NCI-H2029 (cell line): ENCODE data around the gene FABP3.
A peak's percentile ranks its signal among the peaks of the same experiment; 100 is the strongest.
"Not testable (repeated sequence)": the region's sequence is repeated elsewhere in the genome, so short reads cannot be mapped to it uniquely, and the experiment has no call there.

ENCODE experiments used
- DNase-seq: peaks from one replicate; lab custom pipeline; 2025; lab: John Stamatoyannopoulos, UW

FABP3 gene

DNA sequence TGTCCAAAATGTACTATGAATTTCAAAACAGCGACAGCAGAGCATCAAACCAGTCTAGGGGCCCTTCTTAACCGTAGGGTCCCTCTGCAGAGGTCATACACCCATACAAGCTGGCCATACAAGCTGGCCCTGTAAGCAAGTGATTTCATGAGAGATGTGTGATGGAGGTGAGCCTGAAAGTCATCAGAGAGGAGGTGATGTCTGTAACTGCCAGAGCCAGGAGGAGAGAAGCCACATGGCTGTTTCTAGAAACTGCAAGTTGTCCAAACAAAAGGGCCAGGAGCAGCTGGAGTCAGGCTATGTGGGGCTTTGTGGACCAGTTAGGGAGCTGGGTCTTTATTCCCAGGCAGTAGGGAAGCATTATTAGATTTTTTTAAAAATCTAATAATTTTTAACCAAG lies 25.4 kb upstream of the FABP3 start:
- DNase-seq: no peak

DNA sequence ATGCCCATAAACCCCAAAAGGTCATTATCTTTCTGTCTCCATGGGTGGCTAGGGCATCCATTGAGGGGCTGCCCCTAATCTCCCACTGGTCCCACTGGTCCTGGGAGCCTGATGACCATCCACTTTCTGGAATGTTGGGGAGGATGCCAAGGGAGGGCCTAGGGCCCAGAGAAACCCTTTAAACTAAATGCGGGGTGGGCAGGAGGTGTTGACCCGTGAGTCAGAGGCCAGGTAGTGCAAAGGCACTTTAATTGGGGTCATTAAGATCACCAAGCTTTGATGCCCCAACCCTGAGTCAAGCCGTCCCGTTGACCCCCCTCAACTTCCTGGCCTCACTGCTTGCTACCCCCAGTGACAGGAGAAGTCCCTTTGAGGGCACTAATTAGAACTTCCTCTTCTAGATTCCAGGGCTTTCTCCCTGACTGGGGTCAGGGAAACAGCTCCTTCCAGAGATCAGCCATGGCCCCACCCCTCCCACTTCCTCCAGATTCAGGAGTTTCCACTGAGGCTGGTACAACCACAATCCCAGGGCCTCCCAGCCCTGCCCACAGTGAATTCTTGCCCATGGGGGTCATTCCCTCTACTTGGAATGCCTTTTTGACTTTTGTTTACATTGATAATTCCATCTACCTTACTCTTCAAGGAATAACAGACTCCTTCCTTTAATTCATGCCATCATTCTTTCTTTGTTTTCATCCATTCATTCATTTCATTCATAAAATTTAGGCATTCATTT lies 24.7 kb upstream of the FABP3 start:
- no peak for DNase-seq

DNA sequence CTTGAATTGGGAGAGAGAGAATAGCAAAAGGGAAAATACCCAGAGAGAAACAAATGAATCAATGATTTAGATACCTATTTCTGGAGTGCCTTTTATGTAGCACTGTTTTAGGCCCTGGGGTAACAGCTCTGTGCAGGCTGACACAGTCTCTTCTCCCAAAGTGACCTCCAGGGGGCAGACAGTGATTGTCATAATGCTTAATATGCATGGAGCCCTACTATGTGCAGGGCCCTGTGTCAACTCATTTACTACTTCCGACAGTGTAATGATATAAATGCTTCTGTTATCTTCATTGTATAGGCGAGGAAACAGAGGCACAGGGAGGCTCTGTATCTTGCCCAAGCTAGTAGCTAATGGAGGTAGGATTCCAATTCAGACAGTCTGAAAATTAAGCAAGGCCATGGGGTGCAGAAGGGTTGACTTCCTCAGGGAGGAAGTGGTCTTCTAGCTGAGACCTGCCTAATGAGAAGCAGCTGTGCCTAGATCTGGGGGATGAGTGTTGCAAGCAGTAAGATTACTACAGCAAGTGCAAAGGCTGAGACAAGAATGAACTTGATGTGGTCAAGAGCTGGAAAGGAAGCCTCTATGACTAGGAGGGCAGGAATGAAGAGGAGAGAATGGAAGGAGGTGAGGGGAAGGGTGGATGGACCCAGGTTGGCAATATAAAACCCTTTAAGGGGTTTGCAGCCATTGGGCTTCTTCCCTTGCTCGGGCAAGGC lies 23.9 kb upstream of the FABP3 start:
- no peak for DNase-seq

DNA sequence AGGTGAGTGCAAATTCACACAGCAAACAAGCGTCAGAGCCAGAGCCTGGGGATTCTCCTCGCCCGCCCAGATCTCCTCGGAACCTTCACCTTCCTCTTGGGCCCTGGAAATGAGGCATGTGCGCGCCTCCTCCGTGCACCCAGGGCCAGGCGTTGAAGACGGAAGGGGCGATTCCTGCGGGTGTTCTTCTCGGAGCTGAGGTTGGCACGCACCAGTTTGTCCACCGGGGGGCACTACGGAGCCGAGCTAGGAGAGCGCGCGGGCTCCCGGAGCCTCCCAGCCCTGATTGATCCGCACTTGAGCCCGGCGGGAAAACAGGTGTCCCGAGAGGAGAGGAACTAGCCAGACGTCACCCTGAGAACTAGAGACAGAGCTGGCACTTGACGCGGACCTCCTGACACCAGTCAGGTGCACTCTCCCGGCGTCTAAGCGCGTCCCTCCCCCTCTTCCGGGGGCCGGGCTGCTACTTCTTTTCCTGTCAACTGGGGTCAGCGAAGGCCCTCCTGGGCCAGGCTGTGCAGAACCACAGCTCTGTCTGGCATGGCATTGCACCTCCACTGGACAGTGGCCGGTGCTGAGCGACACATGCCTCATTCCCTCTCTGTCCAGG lies 21.8 kb upstream of the FABP3 start:
- peak; percentile 95 for DNase-seq

DNA sequence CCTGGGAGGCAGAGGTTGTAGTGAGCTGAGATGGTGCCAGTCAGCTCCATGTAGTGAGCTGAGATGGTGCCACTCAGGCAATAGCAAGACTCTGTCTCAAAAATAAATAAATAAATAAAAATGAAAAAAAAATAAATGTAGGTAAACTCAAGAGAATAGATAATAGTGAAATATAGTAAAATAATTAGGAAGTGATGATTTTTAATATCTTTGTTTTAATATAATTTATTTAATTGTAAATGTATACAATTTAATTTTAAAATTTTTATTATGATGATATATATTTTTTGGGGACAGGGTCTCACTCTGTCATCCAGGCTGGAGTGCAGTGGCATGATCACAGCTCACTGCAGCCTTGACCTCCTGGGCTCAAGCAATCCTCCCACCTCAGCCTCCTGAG lies 20.6 kb upstream of the FABP3 start:
- DNase-seq: no peak

DNA sequence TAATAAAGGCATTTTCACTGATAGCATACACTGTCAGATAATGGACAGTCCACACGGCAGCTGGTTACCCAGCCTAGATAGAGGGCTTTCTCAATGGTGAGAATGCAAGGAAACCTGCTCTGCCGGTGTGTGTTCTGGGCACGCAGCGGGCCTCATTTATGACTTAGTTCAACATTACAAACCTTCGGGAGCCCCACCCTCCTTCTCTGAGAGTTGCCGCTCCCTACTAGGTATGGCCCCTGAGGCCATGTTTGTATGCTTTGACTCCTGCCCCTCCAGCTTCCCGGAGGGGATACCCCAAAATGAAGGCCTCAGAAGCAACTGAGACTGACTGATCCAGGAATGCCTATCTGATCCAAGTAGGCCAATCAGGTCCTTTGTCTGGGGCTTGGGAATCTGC lies 17.2 kb upstream of the FABP3 start:
- no peak for DNase-seq

DNA sequence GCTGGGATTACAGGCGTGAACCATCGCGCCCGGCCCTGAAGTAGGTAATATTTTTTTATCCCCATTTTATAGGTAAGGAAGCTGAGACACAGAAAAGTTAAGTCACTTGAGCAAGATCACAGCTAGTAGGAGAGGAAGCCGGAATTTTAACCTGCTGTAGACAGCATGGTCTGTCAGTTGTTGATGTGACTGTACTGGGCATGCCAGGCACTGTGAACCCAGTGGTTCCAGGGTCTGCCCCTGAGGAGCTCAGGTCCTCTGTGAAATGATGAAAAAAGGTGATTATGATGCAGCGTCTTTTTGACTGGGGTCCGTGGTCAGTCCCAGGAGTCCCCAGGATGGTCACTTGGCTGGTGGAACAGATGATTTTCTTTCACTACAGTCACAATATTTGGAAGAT lies 16.7 kb upstream of the FABP3 start:
- no peak for DNase-seq

DNA sequence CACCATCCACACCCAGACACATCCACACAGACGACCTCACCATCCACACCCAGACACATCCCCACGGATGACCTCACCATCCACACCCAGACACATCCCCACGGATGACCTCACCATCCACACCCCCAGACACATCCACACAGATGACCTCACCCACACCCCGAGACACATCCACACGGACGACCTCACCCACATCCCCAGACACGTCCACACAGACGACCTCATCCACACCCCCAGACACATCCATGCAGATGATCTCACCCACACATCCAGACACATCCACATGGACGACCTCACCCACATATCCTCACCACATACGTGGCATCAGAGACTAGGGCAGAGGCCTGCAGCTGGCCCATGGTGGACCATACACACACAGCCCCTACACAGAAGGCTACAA lies 14.7 kb upstream of the FABP3 start:
- no peak for DNase-seq

DNA sequence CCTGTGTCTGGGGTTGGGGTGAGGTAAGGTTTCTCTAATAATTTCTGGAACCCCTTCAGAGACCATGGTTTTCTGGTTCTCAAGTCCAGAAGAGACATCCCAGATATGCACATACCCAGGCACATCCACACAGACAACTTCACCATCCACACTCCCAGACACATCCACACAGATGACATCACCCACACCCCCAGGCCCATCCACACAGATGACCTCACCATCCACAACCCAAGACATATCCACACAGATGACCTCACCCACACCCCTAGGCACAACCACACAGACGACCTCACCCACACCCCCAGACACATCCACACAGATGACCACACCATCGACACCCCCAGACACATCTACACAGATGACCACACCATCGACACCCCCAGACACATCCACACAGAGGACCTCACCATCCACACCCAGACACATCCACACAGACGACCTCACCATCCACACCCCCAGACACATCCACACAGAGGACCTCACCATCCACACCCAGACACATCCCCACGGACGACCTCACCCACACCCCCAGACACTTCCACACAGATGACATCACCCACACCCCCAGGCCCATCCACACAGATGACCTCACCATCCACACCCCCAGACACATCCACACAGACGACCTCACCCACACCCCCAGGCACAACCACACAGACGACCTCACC lies 13.8 kb upstream of the FABP3 start:
- not testable (repeated sequence) for DNase-seq

DNA sequence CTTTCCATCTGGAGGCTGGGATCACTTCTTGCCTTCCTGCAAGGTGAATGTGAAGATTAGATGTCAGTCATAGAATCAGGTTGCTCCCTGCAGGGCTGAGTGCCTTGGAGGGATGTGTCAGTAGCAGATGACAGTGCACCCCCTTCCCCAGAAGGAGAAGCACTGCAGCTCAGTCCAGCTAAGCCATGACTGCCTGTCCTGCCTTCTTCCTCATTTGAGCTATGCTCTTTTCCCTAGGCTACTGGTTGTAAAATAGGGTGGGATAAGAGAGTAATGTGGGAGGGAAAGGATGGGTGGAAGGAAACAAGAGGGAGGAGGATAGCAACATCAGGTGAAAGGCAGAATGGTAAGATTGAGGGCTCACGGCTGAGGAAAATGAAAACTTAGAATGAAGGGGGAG lies 11.1 kb upstream of the FABP3 start:
- DNase-seq: no peak

DNA sequence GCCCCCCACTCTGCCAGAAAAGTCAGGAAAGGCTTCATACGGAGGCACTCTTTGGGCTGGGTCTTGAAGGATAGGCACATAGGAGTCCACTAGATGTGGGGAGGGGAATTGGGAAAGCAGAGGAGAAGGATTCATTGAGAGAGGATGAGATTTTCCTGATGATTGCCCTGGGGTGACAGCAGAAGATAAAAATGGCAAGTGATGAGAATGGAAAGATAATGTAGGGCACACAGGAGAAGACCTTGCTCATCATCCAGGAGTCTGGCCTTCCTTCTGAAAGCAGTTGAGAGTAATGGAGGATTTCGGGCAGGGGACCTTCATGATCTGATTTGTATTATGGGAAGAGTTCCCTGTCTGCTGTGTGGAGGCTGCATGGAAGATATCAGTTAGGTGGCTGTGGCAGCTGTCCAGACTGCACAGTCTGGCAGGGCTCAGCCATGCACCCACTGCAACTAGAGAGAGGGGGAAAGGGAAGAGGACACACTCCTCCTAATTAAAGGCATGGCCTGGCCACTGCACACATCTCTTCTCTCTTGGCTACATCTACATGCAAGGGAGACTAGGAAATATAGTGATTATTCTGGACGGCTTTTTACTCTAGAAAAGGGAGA lies 9.6 kb upstream of the FABP3 start:
- DNase-seq: no peak

DNA sequence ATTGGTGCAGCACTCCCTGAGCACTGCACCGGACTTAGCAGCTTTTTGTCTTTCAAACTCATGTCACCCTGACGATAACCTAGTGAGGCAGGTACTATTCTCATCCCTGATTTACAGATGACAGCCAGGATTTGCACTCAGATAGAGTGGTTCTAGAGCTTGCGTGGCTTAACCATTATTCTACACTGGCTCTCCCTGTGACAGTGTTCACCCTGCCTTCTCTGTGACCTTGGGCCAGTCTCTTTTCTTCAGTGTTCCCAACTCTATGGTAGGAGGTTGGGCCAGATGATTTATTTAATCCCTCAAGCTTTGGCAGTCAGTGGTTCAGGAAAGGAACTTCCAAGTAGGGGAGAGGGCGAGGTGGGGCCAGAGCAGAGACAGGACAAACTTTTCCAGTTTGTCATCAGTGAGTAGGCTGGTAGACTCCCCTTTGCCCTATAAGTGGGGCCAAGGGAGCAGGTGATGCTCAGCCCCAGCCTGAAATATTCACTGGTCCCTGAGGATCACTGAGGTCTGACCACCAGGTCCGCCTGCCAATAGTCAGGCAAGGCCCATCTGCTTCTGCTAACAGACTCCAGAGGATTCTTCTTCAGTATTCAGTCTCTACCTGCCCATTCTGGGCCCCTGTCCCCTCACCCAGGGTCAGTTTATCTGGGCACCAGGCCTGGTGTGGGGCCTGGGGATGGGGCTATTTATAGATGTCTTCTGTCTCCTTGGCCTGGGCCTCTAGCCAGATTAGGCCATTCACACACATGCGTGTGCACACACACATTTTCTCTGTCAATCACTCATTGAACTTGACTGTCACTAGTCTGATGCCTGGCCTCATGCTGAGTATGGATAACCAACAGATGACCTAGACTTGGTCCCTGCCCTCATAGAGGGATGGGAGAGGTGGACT lies 8.8 kb upstream of the FABP3 start:
- no peak for DNase-seq

DNA sequence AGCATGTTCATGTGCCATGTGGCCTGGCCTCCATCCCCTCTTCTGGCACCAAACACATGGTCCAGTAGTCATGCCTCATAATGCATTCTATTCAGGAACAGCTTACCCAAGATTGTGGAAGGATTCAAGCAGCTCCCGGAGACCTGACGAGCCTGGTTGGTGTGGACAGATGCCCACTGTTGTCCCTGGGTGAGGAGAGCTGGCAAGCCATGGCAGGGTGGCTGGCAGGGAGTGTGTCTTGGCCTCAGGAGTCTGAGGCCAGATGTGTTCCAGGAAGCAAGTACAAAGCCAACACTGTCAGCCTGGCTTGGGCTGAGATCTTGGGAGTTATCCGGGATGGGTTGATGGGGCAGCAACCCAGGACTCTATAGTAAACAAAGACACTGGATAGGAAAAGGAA lies 7.3 kb upstream of the FABP3 start:
- DNase-seq: no peak

DNA sequence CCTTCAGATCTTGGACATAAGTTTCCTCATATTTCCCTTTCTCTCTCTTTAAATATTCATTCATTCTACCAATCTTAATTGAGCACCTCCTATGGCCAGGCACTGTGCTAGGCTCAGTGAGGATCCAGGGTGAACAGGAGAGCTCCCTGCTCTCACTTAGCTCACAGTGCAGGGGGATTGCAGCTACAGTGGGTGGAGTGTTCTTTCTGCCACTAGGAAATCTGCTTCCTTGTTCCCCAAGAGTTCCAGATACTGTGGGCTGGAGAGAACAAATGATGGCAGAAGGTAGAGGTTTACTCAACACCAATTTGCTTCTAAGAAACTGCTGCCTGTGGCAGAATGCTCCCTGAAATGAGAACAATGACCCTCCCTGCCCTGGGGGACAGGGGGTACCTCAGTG lies 5.1 kb upstream of the FABP3 start:
- no peak for DNase-seq

DNA sequence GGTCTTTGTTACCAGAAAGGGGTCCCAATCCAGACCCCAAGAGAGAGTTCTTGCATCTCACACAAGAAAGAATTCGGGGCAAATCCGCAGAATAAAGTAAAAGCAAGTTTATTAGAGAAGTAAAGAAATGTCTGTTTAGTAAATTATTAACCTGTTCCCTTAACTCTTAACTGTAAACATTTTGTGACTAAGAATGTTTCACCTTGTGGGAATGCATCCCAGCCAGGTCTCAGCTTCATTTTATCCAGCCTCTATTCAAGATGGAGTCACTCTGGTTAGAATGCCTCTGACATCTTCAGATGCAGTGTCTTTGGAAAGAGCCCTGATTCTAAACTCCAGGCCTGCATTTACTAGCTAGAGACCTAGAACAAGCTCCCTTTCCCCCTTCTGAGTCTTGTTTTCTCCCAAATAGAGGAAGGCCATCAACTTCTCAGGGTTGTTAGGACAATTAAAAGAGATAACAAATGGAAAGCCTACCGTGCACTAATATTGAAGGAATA lies 4.5 kb upstream of the FABP3 start:
- no peak for DNase-seq

DNA sequence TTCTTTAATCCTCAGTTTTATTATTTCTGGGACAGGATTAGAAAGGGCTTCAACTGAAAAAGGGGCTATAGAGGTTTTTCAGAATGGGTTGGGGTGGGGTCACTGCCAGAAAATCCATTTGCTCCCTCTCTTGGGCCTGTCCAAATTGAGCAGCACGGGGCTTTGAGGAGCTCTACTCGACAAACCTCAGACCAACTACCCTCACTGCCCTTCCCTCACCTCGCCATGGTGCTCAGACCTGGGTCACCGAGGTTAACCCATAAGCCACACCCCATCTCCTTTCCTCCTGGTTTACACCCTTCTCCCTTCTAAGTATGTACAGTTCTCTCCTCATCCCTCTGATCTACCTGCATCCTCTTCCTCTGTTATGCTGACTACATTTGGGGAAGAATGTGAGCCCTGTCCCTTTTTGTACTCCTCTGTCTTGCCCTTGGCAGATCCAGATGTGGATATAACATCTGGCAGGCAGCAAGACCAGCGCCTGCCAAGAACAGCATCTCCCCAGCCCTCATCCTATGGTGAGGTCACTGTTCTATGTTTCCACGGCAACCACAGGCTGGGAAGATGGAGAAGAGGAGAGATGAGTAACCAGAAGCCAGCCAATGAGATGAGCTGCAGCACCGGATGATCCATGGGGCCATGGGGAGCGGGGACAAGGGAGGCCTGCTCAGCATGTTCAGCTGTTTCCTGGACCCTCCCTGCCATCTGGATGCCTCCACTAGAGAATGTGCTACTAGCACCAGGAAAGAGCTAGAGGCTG lies 3.7 kb upstream of the FABP3 start:
- DNase-seq: peak; percentile 21

DNA sequence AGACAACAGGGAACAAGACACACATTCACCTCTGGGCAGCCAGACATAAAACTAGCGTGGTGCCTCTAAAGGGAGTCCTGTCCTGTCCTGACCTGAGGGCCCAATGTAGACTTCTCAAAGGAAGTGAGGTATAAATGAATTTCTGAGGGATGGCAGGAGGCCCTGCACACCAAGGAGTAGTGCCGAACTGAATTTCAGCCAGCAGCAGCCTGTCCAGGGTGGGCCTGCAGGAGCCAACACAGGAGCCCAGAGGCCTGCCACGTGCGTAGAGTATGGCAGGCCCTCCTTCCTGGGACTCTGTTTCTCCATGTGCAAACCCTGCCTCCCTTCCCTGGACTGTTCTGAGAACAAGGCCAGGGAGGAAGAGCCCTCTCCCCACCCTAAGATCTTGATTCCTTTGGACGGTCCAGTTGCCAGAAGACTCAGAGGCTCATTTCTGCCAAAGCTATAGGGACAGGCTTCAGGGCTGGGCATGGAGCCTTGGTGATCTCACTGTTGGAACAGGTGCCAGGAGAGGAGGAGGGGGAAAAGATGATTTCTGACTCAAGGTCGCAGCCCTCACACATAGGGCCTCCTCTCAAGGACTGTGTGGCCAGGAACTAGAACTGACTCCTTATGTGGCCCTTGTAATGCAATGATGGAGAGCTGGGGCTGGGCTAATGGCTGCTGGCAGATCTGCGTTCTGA lies 1.8 kb upstream of the FABP3 start:
- no peak for DNase-seq

DNA sequence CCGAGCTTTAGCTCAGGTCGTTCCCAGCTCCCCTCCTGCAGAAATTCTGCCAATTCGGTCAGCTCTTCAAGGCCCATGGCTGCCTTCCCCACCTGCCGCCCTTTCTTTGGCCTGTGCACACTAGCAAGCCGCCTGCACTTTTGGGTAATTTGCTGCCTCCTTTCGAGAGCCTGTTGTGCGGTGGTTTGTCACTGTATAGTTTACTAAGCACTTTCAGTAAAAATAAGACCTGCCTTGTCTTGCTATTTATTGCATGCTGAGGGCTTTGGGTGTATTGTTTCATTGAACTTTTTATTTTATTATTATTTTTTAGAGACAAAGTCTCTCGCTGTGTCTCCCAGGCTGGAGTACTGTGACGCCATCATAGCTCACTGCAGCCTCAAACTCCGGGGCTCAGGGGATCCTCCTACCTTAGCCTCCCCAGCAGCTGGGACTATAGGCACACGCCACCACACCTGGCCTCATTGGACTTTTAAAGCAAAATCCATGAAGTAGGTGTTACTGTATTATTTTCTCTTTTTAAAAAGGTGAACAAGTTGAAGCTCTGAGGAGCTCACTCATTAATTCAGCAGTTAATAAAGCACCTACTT lies 1.1 kb upstream of the FABP3 start:
- DNase-seq: no peak

DNA sequence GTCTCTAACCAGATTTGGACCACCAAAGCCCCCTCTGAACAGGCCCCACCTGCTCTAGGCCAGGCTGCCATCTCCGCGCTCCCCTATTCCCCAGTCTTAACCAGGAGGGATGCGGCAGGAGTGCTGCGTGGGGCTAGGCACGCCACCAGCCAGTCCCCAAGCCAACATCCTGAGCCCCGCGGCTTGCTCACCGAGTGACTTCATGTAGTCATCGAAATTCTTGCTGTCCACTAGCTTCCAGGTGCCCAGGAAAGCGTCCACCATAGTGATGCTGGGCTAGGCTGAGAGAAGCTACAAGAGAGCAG lies 173 bp downstream of the FABP3 start:
- no peak for DNase-seq

DNA sequence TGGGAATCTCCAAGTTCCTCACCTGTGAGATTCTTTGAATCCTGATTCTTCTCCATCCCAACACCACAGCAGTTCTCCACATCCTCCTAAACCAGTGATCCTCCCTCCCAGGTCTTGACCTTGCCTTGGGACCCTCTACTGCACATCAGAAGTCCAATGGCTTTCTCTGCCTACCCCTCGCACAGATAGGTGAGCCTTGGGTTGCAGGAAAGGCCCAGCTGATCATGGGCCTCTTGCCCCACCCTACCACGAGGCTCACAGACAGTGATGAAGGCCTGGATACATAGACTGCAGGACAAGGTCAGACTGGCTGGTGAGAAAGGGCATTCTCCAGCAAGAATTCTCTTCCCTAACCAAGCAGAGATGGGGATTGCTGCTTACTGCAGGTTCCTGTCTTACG lies 825 bp downstream of the FABP3 start:
- DNase-seq: no peak
